ENCODE results near the gene ACOT13. TPM values are rescaled to one million over a fixed set of nuclear protein-coding genes. Genes with fewer than 3 reads are reported as not detected.
"Not testable (repeated sequence)": the region's sequence is repeated elsewhere in the genome, so short reads cannot be mapped to it uniquely, and the experiment has no call there.

The ACOT13 gene
- total RNA-seq, 4 donors from 2014 or later = 5.8 to 9.4 (median 7.2) TPM

- H3K4me1 ChIP-seq = peaks cover 26 to 35% (median 31%) of the 10 kb centered on the region in 4 donors
- 93% methylated on average over 9 of the region's 9 CpGs for WGBS
- no peak overlapping the region for H3K4me3 ChIP-seq
- H3K27ac ChIP-seq (replicated peaks in 1 of 4) = no peak overlapping the region
- DNase-seq (ENCODE audit: extremely low spot score) = no peak
- TF ChIP-seq EP300 (IDR thresholded peaks at IDR 0.05) = no peak
- no peak for TF ChIP-seq CTCF (IDR thresholded peaks at IDR 0.05)
- no peak for TF ChIP-seq POLR2AphosphoS5 (IDR thresholded peaks at IDR 0.05)
- no peak for TF ChIP-seq POLR2A (IDR thresholded peaks at IDR 0.05; ENCODE audit: low read depth)
- intact Hi-C loops (cut with DNase I) = loop anchor here (5.0 kb wide), 2 partner anchors 48 to 87 kb away; partner anchors contain the start of gene C6orf62
- no peaks in the 10 kb centered on the region for H3K9me3 ChIP-seq
- H3K36me3 ChIP-seq = peaks cover 0 to 7% (median 1%) of the 10 kb centered on the region in 4 donors
- H3K27me3 ChIP-seq = no peaks in the 10 kb centered on the region
Observed at GRCh38 chr6:24668997-24669361, 2.1 kb downstream of the ACOT13 start.

GRCh38 chr6:24670492-24670891, 3.6 kb downstream of the ACOT13 start:
- intact Hi-C loops (cut with DNase I); H3K27ac ChIP-seq (replicated peaks in 1 of 4); H3K27me3 ChIP-seq; H3K4me3 ChIP-seq; DNase-seq (ENCODE audit: extremely low spot score); H3K36me3 ChIP-seq; H3K9me3 ChIP-seq: not testable (repeated sequence)
- H3K4me1 ChIP-seq = peaks cover 18 to 22% (median 19%) of the 10 kb centered on the region in 4 donors

GRCh38 chr6:24671077-24671476, 4.2 kb downstream of the ACOT13 start:
- intact Hi-C loops (cut with DNase I); H3K9me3 ChIP-seq; H3K27ac ChIP-seq (replicated peaks in 1 of 4); H3K27me3 ChIP-seq; DNase-seq (ENCODE audit: extremely low spot score); H3K36me3 ChIP-seq; H3K4me3 ChIP-seq: not testable (repeated sequence)
- 90% methylated on average over 4 of the region's 4 CpGs for WGBS
- peaks cover 12 to 16% (median 13%) of the 10 kb centered on the region in 4 donors for H3K4me1 ChIP-seq

- H3K27ac ChIP-seq (replicated peaks in 1 of 4) = no peak overlapping the region
- no peak for TF ChIP-seq POLR2A (IDR thresholded peaks at IDR 0.05; ENCODE audit: low read depth)
- no peak for TF ChIP-seq POLR2AphosphoS5 (IDR thresholded peaks at IDR 0.05)
- TF ChIP-seq EP300 (IDR thresholded peaks at IDR 0.05) = no peak
- TF ChIP-seq CTCF (IDR thresholded peaks at IDR 0.05) = no peak
Observed at GRCh38 chr6:24672620-24673182, 5.8 kb downstream of the ACOT13 start.

GRCh38 chr6:24673625-24674024, 6.7 kb downstream of the ACOT13 start:
- 76% methylated on average over 2 of the region's 2 CpGs for WGBS

More at GRCh38 chr6:24672620-24673182, 5.8 kb downstream of the ACOT13 start:
- Histone ChIP-seq H3K4me3 (no peak overlapping the region), H3K36me3 (no peaks in the 10 kb centered on the region), H3K4me1 (peaks cover 8 to 12% (median 10%) of the 10 kb centered on the region in 4 donors), H3K27me3 (no peaks in the 10 kb centered on the region), H3K9me3 (no peaks in the 10 kb centered on the region)
- WGBS = 84% methylated on average over 6 of the region's 6 CpGs
- intact Hi-C loops (cut with DNase I) = no loop called here
- DNase-seq (ENCODE audit: extremely low spot score) = no peak

GRCh38 chr6:24678792-24679352, 12.0 kb downstream of the ACOT13 start:
- DNase-seq (ENCODE audit: extremely low spot score); H3K27me3 ChIP-seq; intact Hi-C loops (cut with DNase I); H3K4me1 ChIP-seq; H3K9me3 ChIP-seq; H3K27ac ChIP-seq (replicated peaks in 1 of 4); H3K36me3 ChIP-seq; H3K4me3 ChIP-seq: not testable (repeated sequence)
- WGBS = 94% methylated on average over 11 of the region's 11 CpGs

More at GRCh38 chr6:24673625-24674024, 6.7 kb downstream of the ACOT13 start:
- DNase-seq (ENCODE audit: extremely low spot score) = no peak
- no peaks in the 10 kb centered on the region for H3K27me3 ChIP-seq
- H3K4me1 ChIP-seq = peaks cover 0 to 2% (median under 1%) of the 10 kb centered on the region in 4 donors
- H3K4me3 ChIP-seq = no peak overlapping the region
- intact Hi-C loops (cut with DNase I) = no loop called here
- H3K27ac ChIP-seq (replicated peaks in 1 of 4) = no peak overlapping the region
- no peak for TF ChIP-seq POLR2AphosphoS5 (IDR thresholded peaks at IDR 0.05)
- TF ChIP-seq CTCF (IDR thresholded peaks at IDR 0.05) = no peak
- TF ChIP-seq EP300 (IDR thresholded peaks at IDR 0.05) = no peak
- TF ChIP-seq POLR2A (IDR thresholded peaks at IDR 0.05; ENCODE audit: low read depth) = no peak
- H3K36me3 ChIP-seq = no peaks in the 10 kb centered on the region
- no peaks in the 10 kb centered on the region for H3K9me3 ChIP-seq

Data from esophagus muscularis mucosa (tissue), 4 donors.